GM19324 (cell line): ENCODE results near the gene FGFR1OP2.
"Not testable (repeated sequence)": the region's sequence is repeated elsewhere in the genome, so short reads cannot be mapped to it uniquely, and the experiment has no call there.

ENCODE experiments used
- ATAC-seq: cut with Tn5 transposase; IDR thresholded peaks from one replicate; pipeline ENCODE4 v1.9.1; 2021; ENCODE audit warnings: mild to moderate bottlenecking, moderate library complexity; ENCODE audit not compliant: unreplicated experiment, low FRiP score

The FGFR1OP2 gene

DNA sequence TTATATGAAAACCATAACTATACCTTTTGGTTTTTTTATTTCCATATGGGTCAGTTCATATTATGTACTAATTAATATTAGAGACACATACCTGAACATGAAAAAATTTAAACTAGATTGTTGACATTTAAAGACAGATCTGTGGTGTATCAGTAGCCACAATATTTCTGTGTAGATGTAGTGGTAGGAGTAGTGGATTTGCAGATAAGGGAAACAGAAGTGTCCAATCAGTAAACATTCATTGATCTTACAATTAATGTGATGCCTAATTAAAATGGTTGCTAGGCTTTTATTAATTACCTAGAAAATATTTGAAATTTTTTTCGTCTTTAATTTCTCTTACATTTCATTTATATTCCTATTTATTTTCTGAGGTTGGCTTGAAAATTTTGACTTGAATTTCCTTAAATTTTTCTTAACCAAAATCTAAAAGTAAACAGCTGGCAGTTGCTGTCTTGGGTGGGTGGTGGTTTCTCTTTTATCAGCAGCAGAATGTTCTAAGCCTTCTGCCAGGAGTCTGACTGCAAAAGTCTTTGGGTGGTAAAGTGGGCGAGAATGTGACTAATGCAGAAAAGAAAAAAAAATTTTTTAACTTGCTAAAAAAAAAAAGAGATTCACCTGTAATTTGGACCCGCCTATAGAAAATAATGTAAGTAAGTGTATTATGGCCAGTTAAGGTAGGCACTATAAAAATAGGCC lies 2.4 kb downstream of the FGFR1OP2 start:
- ATAC-seq, result no peak

DNA sequence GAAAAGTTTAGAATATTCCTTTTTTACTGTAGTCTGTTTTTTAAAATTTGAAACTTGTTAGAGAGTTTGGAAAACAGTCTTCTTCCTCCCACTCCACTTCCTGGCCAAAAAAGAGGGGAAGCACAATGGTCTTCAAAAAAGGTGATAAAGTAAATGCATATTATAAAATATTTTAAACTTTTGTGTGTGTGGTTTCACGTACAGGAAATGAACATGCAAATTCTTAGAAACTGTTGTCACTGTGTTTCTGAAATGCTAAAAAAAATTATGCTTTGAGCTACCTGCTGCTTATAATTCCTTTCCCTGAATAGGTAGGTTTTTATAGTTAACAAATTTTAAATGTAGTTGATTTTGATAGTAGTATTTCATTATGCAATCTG lies 2.9 kb downstream of the FGFR1OP2 start:
- ATAC-seq, result no peak

DNA sequence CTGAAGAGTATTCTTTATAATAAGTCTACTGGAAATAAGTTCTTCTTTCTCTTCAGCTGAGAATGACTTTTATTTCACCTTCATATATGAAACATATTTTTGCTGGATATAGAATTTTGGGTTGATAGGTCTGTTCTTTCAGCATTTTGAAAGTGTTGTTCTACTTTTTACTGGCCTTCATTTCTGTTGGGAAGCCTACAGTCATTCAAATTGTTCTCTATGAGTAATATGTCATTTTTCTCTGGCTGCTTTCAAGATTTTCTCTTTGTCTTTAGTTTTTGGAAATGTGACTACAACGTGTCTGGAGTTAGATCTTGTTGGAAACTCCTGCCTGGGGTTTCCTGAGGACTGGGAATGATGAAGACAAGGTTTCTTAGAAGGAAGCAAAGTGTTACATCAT lies 10.0 kb downstream of the FGFR1OP2 start:
- no peak for ATAC-seq

DNA sequence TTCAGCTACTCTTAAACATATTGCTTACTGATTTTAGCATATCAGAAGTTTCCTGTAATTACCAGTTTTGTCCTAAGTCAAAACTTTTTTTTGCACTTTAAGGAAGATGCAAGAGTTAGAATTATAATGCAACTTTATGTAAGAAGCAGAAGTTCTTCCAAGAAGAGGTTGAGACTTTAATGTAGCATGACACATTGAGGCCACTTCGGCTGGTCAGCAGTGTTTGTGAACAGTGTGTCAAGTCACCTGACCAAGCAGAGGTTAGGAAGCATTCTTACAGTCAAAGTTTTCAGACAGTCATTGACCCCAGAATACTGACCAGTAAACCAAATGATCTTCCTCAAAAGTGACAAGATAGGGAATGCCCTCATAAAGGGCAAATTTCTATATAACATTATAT lies 15.2 kb downstream of the FGFR1OP2 start:
- no peak for ATAC-seq

DNA sequence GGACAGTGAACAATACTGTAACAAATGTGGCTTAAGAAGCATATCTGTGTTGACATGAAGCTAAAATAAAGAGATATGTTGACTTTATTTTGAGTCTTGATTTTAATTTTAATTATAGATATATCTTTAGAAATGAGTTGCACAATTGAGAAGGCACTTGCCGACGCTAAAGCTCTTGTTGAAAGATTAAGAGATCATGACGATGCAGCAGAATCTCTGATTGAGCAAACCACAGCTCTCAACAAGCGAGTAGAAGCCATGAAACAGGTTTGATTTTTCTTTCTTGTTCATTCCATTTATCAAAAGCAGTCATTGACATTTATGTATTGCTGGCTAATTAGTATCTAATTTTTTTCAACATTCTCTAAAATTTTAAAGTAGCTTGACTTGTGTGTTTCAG lies 15.8 kb downstream of the FGFR1OP2 start:
- no peak for ATAC-seq

DNA sequence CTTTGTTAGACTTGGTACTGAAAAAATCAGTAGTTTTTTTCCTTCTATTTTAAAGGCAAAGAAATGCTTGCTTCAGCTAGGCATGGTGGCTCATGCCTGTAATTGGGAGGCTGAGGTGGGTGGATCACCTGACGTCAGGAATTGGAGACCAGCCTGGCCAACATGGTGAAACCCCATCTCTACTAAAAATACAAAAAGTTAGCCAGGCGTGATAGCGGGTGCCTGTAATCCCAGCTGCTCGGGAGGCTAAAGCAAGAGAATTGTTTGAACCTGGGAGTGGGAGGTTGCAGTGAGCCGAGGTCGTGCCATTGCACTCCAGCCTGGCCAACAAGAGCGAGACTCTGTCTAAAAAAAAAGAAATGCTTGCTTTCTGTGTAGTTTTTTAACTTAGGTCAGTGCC lies 23.1 kb downstream of the FGFR1OP2 start:
- not testable (repeated sequence) for ATAC-seq

DNA sequence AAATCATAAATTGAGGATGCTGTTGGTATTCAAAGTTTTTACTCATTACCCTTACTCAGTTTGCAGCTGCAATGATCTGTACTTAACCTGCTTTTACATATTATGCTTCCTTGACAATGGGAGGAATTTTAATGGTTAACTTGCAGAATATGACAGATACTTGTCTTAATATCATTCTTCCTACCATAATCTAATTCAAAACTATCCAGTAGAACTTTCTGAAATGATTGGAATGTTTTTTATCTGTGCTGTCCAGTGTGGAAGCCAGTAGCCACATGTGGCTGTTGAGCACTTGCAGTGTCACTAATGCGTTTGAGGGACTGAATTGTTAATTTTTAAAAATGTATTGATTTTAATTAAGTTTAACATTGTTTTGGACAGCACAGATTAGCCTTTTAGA lies 23.5 kb downstream of the FGFR1OP2 start:
- ATAC-seq, result no peak

DNA sequence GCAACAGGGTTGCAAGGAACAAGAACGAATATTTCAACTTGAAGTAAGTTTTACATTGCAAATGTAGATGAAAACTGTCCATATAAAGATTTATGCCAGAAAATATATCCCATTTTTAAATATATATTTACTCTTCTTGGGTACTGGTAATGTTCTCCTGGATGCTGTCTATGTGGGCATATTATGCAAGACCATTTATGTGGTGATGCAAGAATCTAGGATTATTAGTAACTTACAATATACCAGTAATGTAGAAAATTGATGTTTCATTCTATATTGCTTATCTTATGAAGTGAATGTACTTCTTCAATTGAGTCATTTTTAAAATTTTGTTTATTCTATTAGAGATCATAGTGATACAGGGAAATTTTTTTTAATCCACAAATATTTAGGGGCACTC lies 25.1 kb downstream of the FGFR1OP2 start:
- ATAC-seq, result no peak

DNA sequence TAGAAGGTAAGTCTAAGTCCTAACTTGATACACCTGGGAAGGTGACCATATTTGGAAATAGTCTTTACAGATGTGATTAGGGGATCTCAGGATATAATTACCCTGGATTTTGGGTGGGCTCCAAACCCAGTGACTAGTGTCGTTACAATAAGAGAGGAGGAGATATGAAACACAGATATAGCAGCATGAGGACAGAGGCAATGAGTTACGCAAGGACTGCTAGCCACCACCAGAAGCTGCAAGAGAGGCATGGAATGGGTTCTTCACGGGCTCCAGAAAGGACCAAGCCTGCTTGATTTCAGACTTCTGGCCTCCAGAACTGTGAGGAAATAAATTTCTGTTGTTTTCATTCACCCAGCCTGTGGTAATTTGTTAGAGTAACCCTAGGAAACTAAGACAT lies 28.6 kb downstream of the FGFR1OP2 start:
- no peak for ATAC-seq

DNA sequence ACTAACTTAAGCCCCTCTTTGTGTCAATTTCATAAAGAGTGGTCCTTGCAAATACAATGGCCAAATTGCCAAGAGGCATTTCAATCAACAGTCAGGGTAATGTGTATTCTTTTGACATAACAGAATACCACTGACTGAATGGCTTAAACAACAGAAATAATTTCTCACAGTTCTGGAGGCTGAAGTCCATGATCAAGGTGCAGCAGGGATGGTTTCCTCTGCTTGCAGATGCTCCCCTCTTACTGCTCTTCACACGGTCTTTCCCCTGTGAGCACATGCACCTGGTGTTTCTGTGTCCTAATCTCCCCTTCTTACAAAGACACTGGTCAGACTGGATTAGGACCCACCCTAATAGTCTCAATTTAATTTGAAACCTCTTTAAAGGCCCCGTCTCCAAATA lies 31.9 kb downstream of the FGFR1OP2 start:
- no peak for ATAC-seq

DNA sequence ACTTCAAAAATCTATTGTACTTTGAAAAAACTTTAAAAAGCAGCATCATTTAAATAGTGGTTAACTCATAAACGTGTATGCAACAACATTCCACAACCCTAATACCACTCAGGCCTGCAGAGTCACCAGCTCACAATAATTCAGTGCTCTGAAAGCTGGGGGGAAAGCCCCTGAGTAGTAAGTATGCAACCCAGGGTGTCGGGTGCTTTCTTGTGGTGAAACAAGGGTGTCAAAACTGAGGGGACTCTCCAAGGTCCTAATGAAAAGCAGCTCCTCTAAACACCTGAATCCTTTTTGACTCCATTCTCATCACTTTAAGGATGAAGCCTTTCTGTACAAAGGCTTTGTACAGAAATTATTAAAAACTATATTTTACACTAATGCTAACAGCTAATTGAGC lies 33.7 kb downstream of the FGFR1OP2 start:
- peak; percentile 83 for ATAC-seq

DNA sequence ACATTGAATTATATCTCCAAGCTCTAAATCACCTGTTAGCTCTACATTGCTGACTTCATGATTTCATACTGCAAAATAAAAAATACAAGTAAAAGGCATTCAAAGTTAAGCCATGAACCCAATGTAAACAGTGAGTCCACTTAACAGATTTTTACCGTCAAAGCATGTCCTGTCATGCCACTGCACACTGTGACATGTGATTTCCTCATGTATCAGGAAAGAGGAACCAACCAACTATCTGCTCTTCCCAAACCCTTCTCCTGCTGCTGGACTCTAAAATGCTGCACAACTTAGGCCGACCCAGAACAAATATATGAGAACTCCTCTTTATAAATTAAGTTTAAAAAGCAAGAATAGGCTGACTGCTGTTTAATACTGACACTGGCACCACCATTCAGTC lies 38.4 kb downstream of the FGFR1OP2 start:
- ATAC-seq, result no peak

DNA sequence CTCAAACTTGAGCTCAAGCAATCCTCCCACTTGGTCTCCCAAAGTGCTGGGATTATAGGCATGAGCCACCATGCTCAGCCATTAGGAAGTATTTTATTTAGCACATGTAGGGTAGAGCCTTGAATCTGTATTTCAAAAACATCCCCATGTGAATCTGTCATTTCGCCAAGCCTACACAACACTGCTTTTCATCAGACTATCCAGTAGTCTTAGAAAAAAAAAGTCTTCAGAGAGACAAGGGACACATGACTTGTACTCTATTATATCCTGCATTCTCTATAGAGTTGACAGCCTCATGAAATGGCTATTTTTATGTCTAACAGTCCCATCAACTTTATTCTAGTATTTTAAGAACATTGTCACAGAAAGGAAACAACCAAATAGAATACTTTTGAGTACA lies 40.5 kb downstream of the FGFR1OP2 start:
- ATAC-seq, result no peak

DNA sequence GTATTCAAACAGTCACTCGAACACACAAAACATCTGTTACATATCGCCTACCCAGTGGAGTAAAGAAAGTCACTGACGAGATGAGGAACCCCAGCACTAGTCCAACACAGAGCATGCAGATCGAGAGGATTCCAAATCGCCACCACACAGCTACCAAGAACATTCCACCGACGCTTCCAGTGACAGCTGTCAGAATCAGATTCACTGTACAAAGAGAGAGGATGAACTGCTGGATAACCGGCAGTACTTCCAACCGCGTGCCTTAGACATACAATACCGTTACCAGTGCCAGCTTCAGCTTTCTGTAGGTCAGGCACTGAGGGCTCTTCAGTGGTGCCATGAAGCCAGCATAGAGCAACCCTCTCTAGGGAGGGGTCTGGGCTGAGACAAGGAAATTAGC lies 41.5 kb downstream of the FGFR1OP2 start:
- ATAC-seq, result no peak

DNA sequence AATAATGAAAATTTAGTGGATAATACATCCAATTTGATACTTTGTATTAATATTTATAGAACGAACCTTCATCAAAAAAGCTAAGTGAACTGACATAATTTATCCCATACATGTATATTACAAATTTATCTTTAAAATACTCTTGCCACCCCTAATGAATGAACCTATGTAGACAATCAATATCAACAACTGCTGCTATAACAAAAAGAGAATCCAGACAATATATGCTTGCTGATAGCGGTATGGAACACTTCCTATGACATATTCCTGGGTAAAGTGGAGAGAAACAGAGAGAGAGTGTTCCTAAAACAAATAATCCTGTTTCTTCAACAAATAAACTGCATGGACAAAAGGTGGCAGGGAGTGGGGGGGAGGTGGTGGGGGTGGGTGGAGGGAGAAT lies 44.6 kb downstream of the FGFR1OP2 start:
- ATAC-seq, result no peak

DNA sequence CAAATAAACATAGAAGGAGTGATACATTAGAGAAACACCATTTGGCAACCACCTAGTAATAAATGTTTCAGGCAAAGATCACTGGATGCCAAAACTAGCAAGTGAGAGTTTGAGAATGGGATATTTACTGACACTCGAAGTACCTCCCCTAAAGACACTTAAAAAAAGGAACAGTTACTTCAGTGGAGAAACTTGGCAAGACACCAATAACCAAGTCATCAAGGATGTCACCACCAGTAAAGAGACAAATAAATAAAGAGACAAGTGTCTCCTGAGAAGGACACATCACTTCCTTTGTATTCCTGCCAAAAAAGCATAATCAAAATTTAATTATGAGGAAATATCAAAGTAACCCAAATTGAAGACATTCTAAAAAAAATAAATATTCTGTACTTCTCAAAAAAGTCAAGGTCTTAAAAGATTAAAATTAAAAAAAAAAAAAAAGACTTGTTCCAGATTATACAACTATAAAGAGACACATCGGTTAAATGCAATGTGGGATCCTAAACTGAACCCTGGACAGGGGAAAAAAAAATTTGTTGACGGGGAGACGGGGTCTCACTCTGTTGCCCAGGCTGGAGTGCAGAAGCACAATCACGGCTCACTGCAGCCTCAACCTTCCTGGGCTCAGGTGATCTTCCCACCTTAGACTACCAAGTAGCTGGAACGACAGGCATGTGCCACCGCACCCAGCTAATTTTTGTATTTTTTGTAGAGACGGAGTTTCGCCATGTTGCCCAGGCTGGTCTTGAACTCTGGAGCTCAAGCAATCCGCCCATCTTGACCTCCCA lies 49.6 kb downstream of the FGFR1OP2 start:
- no peak for ATAC-seq

DNA sequence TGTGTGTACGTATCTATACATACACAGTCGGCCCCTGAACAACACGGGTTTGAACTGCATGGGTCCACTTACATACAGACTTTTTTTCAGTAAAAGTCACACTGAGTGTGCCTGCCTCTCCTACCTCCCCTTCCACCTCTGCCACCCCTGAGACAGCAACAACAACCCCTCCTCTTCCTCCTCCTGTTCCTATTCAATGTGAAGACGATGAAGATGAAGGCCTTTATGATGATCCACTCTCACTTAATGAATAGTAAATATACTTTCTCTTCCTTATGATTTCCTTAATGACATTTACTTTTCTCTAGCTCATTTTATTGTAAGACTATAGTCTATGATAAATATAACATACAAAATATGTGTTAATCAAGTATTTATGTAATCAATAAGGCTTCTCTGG lies 50.4 kb downstream of the FGFR1OP2 start:
- ATAC-seq, result no peak

DNA sequence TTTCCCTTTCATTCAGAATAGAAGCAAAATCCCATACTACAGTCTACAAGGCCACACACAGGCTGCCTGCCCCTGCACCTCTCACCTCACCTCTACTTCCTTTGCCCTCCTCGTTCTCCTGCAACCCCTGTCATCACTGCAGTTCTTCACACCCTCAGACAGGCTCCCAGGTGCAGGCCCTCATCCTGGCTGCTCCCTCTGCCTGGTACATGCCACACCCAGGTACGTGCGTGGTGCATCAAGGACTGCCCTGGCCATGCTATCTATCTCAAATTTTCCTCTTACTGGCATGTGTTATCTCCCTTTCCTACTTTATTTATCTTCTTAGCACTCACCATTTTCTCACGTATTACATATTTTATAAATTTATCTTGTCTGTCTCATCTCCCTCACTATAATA lies 51.6 kb downstream of the FGFR1OP2 start:
- no peak for ATAC-seq

DNA sequence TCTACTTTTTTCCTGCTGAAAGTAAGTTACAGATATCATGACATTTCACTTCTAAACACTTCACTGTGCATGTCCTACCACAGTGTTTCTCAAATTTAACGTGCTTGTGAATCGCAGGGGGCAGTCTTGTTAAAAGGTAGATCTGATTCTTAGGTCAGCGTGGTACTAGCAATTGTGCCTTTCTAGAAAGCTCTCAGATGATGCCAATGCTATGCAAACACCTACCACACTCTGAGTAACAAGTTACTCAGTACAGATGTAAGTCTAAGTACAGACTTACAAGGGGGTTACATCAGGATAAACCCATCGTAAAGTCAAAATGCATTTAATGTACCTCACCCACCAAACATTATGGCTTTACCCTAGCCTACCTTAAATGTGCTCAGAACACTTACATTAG lies 53.6 kb downstream of the FGFR1OP2 start:
- ATAC-seq, result no peak

DNA sequence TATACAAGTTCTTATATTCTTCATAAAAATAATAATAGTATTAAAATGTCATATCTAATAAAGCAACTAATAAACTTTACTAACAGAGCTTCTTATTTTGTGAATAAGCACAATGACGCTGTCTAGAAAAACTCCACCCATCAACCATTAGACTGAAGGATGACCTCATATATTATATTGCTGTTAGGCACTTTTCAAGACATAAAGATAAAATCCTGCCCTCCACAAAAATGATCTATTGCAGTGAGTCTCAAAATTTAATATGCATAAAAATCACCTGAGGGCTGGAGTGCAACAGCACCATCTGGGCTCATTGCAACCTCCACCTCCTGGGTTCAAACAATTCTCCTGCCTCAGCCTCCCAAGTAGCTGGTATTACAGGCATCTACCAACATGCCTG lies 55.8 kb downstream of the FGFR1OP2 start:
- ATAC-seq, result no peak

DNA sequence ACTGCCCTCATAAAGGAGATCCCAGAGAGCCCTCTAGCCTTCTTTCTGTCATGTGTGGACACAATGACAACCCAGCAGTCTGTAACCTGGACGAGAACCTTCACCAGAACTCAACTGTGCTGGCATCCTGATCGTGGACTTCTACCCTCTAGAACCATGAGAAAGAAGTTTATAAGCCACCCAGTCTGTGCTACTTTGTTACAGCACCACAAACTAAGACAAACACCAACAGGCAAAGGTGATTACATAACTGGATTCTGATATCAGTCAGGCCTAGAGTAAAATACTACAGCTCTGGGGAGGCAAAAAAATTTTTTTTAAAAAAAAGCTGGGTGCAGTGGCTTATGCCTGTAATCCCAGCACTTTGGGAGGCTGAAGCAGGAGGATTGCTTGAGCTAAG lies 57.4 kb downstream of the FGFR1OP2 start:
- ATAC-seq, result no peak

DNA sequence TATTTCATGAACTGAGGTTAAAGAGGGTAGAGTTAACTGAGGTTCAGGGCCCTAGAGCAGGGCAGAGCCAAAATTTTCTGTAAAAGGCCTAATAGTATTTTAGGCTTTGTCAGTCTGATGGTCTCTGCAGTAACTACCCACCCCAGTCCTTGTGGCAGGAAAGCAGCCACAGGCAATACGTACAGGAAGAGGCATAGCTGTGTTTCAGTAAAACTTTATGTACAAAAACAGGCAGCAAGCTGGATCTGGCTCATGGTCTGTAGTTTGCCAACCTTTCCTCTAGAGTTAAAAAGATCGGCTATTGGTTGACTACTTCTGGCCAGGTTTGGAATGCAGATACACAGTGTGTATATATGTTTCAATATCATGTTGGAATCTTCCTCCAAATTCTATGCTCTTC lies 58.7 kb downstream of the FGFR1OP2 start:
- no peak for ATAC-seq
